Measurements from ENCODE around the gene NUP210.

DNA sequence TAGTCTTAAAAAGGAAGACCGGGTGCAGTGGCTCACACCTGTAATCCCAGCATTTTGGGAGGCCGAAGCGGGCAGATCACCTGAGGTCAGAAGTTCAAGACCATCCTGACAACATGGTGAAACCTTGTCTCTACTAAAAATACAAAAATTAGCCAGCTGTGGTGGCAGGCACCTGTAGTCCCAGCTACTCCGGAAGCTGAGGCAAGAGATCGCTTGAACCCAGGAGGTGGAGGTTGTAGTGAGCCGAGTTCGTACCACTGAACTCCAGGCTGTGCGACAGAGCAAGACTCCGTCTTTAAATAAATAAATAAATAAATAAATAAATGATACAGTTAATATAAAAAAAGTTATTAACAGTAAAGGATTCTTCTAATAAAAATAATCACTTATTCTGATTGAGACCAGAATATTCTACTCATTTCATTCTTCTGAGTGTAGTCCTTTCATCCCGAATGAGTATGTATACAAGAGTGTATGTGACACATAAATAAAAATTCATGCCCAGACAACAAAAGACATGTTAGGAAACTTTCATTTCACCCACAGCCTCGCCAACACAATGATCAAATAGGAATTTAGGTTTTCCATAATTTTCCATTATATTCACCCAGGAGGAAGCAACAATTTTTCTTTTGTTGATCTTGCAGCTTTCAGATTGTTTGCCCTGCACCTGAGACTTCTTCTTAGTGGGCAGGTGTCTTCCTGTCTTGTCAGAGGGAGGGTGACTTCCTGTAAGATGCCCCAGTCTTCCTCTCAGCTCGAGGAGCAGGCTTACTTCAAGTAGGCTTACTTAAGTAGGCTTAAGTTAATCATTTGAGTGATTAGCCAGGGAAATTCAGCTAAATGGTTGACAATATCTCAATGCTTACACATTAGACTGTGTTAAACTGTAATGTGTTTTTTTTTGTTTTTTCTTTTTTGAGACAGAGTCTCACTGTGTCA, 7.8 kb upstream of the NUP210 start:
- TF ChIP-seq, protein P1, sequence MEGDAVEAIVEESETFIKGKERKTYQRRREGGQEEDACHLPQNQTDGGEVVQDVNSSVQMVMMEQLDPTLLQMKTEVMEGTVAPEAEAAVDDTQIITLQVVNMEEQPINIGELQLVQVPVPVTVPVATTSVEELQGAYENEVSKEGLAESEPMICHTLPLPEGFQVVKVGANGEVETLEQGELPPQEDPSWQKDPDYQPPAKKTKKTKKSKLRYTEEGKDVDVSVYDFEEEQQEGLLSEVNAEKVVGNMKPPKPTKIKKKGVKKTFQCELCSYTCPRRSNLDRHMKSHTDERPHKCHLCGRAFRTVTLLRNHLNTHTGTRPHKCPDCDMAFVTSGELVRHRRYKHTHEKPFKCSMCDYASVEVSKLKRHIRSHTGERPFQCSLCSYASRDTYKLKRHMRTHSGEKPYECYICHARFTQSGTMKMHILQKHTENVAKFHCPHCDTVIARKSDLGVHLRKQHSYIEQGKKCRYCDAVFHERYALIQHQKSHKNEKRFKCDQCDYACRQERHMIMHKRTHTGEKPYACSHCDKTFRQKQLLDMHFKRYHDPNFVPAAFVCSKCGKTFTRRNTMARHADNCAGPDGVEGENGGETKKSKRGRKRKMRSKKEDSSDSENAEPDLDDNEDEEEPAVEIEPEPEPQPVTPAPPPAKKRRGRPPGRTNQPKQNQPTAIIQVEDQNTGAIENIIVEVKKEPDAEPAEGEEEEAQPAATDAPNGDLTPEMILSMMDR (IDR thresholded peaks at IDR 0.05), result no peak
- no peak for TF ChIP-seq POLR2A (IDR thresholded peaks at IDR 0.05)

Measured in lower leg skin (tissue), 3 donors.